Measurements from ENCODE around the gene TXNL4B.
"Not testable (repeated sequence)": the region's sequence is repeated elsewhere in the genome, so short reads cannot be mapped to it uniquely, and the experiment has no call there.

TXNL4B gene

GRCh38 chr16:72072514-72073342, 20.7 kb downstream of the TXNL4B start:
- DNase-seq: no peak

GRCh38 chr16:72068930-72069329, 24.5 kb downstream of the TXNL4B start:
- no peak for DNase-seq

GRCh38 chr16:72066747-72067146, 26.7 kb downstream of the TXNL4B start:
- DNase-seq: no peak

DNA sequence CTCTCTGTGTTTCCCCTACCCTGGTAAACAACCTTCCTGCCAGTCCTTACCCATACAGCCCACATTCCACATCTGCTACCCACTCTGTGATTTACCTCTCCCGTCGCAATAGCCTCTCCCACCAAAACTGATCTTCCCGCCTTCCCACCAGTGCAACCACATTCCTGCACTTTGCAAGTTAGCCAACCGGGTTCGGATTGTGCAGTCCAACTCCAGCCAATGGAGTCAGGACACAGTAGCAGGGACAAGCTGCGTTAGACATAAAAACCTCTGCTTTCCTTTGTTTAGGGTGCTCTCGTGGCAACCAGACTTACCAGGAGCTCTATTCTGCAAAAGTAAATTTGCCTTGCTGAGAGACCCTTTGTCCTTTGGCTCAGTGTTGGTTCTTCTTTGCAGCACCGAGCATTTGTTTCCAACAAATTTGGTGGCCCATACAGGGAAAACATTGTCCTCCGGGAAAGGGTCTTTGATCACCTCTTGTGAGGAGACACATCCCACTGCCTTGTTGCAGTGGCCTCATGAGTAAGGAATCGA, 29.0 kb downstream of the TXNL4B start:
- no peak for DNase-seq

DNA sequence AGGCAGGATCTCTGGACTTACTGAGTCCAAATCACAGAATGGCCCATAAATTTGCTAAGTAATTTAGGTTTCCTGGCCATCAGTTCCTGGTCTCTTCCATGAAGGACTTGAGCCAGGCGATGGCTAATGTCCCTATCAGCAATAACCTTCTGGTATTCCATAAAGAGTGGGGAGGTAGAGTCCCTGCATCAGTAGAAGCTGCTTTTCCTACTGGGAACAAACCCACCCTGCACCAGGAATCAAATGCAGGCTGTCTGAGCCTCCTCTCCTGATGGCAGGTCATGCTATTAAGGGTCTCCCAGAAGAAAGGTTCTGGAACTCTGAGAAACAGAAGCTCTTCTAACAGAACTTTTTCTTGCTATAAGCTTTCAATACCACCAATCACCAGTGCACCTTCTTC, 31.9 kb downstream of the TXNL4B start:
- no peak for DNase-seq

DNA sequence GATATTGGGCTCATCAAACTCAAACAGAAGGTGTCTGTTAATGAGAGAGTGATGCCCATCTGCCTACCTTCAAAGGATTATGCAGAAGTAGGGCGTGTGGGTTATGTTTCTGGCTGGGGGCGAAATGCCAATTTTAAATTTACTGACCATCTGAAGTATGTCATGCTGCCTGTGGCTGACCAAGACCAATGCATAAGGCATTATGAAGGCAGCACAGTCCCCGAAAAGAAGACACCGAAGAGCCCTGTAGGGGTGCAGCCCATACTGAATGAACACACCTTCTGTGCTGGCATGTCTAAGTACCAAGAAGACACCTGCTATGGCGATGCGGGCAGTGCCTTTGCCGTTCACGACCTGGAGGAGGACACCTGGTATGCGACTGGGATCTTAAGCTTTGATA, 33.0 kb downstream of the TXNL4B start:
- no peak for DNase-seq

GRCh38 chr16:72059060-72059459, 34.4 kb downstream of the TXNL4B start:
- not testable (repeated sequence) for DNase-seq

DNA sequence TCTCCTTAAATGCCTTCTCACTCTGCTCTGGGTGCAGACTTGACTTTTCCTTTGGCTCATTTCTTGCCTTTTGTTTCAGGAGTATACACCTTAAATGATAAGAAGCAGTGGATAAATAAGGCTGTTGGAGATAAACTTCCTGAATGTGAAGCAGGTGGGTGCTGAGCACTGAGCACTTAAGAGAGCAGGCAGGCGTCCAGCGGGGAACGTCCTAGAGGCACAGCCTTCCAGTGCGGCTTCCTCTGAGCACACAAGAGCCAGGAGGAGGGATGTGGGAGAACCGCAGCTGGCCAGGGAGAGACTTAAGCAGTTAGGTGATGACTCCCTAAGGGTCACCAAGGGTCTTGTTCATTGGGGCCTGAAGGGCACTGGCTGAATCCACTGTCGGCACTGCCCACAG, 36.1 kb downstream of the TXNL4B start:
- not testable (repeated sequence) for DNase-seq

- DNase-seq: no peak
Measured at GRCh38 chr16:72055911-72056310, 37.5 kb downstream of the TXNL4B start.

DNA sequence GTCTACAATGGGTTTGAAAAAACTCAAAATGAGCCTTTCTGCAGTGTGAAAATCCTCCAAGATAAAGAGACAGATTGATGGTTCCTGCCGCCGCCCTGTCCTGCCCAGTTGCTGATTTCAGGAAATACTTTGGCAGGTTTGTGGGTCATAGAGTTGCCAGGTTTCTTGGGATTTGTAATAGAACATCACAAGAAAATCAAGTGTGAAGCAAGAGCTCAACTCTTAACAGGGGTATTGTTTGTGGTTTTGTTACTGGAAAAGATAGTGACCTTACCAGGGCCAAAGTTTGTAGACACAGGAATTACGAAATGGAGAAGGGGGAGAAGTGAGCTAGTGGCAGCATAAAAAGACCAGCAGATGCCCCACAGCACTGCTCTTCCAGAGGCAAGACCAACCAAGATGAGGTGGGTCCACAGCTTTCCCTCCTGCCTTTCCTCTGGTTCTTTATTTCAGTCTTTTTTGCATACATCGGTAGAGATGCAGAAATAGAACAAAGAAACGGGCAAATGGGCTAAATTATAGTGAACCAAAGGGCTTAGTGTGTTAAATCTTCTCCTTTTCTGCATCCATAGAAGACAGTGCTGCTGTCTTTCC, 39.1 kb downstream of the TXNL4B start, which contains the start of gene HP:
TSS of gene HP (plus strand) at position 252 of the 594 bp plus-strand sequence. CDS start at position 400, 148 bp downstream.
- DNase-seq: not testable (repeated sequence)

GRCh38 chr16:72051818-72052217, 41.6 kb downstream of the TXNL4B start:
- DNase-seq: no peak

DNA sequence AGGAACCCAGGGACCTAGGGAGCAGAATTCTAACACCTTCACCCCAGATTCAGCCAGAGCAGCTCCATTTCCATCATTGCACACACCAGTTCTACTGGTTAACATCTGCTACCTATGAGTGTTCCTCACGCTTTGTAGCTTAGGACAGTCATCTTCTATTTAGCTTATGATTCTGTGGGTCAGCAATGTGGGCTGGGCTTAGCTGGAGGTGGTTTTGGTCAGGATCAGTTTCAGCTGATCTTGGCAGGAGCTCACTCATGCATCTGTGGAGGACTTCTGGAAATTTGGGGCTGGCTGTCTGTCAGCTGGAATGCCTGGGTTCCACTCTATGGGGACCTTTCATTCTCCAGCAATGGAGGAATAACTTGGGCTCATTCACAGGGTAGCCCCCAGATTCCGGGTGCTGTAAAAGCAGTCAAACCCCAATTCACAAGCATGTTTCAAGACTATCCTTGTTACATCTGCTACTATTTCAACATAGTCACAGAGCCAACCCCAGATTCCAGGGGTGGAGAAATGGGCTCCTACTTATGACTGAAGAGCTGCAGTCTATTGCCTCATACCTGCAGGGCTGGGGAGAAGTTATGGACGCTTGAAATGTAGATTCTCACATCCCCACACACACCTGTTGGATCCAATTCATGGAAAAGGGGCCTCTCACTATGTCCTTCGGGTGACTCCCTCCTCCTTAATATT, 42.5 kb downstream of the TXNL4B start:
- no peak for DNase-seq

DNA sequence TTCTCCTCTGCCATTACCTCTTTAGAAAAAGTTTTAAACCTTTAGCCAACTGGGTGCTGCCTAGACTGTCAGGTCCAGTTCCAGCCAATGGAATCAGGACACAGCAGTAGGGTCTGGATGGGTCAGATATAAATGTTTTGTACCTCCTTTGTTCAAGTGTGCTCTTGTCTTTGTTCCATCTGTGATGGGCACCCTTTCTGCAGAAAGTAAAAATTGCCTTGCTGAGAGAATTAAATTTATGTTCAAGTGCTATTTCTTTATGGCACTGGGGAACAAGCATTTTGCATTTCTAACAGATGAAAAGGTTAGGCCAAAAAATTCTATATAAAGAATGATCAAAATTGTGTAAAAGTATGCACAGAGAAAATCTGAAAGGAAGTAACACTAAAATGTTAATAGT, 44.3 kb downstream of the TXNL4B start:
- DNase-seq: no peak

- DNase-seq: no peak
Measured at GRCh38 chr16:72044825-72045359, 48.5 kb downstream of the TXNL4B start.

GRCh38 chr16:72044296-72044695, 49.1 kb downstream of the TXNL4B start:
- no peak for DNase-seq

DNA sequence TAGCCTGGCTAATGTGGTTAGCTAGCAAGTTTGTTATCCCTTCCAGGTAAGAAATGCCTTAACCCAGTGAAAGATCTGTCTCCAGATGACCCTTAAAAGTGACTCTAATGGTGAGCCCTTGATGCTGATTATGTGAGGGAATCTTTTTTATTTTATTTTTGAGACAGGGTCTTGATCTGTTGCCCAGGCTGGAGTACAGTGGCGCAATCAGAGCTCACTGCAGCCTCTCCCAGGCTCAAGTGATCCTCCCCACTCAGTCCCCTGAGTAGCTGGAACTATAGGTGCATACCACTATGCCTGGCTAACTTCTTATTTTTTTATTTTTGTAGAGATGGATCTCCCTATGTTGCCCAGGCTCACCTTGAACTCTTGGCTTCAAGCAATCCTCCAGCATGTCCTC, 49.9 kb downstream of the TXNL4B start:
- DNase-seq: no peak

DNA sequence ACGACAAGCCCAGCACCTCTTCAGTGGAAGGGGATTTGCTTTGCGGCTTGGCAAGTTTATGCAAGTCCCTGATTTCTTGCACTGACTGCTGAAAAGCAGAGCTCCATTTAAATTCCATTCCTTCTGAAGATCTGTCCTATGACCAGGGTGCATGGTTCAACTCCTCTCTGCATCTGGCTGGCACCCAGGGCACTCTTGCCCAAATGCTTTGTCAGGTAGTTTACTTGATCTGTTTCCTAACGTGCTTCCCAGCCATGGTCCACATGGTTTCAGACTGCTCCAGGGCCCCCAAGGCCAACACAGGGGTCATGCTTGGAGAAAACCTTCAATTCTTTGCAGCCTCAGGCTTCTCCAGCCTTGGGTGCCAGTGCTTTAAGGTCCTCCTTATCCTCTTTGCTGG, 50.4 kb downstream of the TXNL4B start:
- no peak for DNase-seq

GRCh38 chr16:72042157-72042660, 51.2 kb downstream of the TXNL4B start:
- no peak for DNase-seq

- no peak for DNase-seq
Measured at GRCh38 chr16:72036098-72036497, 57.3 kb downstream of the TXNL4B start.

Data from NCI-H446 treated with DMSO at 0.1 percent for 48 hours (cell line).